PC-3 (cell line): ENCODE measurements around the gene RAB4A.
A peak's percentile ranks its signal among the peaks of the same experiment; 100 is the strongest.

Experiments
- CTCF ChIP-seq: fragments of 300-600 bp; sonication (generic); conservative IDR thresholded peaks from 2 replicates; pipeline ENCODE4 v1.5.1; 2017; ENCODE audit warnings: antibody characterized with exemption, low read depth, mild to moderate bottlenecking, low read length
- EZH2 ChIP-seq: fragments of 300-600 bp; sonication (generic); IDR thresholded peaks from one replicate; pipeline ENCODE4 v1.6.1; 2017; ENCODE audit warnings: antibody characterized with exemption, mild to moderate bottlenecking, low read length; ENCODE audit not compliant: unreplicated experiment

GRCh38 chr1:229231754-229232119 is 39.2 kb upstream of the RAB4A start:
- TF ChIP-seq CTCF (peak; percentile 29; the same call in 1 of the 2 replicates), EZH2 (no peak)
